ENCODE results near the gene SLC25A36.

DNA sequence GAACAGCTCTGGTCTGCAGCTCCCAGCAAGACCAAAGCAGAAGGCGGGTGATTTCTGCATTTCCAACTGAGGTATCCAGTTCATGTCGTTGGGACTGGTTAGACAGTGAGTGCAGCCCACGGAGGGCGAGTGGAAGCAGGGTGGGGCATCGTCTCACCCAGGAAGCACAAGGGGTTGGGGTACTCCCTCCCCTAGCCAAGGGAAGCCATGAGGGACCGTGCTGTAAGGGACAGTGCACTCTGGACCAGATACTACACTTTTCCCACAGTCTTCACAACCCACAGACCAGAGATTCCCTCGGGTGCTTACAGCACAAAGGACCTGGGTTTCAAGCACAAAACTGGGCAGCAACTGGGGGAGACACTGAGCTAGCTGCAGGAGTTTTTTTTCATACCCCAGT lies 8.5 kb upstream of the SLC25A36 start:
- TF ChIP-seq, protein P1, sequence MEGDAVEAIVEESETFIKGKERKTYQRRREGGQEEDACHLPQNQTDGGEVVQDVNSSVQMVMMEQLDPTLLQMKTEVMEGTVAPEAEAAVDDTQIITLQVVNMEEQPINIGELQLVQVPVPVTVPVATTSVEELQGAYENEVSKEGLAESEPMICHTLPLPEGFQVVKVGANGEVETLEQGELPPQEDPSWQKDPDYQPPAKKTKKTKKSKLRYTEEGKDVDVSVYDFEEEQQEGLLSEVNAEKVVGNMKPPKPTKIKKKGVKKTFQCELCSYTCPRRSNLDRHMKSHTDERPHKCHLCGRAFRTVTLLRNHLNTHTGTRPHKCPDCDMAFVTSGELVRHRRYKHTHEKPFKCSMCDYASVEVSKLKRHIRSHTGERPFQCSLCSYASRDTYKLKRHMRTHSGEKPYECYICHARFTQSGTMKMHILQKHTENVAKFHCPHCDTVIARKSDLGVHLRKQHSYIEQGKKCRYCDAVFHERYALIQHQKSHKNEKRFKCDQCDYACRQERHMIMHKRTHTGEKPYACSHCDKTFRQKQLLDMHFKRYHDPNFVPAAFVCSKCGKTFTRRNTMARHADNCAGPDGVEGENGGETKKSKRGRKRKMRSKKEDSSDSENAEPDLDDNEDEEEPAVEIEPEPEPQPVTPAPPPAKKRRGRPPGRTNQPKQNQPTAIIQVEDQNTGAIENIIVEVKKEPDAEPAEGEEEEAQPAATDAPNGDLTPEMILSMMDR (conservative IDR thresholded peaks at IDR 0.05; ENCODE audit: low read depth, low read length): no peak
- TF ChIP-seq POLR2A (IDR thresholded peaks at IDR 0.05; ENCODE audit: low read depth, low read length) (no peak), RAD21 (IDR thresholded peaks at IDR 0.05; ENCODE audit: low read length) (no peak), RFX5 (IDR thresholded peaks at IDR 0.05; ENCODE audit: low read depth, low read length) (no peak), CEBPB (IDR thresholded peaks at IDR 0.05; ENCODE audit: low read depth, low read length) (no peak), FOS (IDR thresholded peaks at IDR 0.05; ENCODE audit: low read depth, low read length) (no peak), CHD1 (IDR thresholded peaks at IDR 0.05; ENCODE audit: low read depth, low read length) (no peak), RCOR1 (IDR thresholded peaks at IDR 0.05; ENCODE audit: insufficient replicate concordance, low read length) (no peak), MAFK (IDR thresholded peaks at IDR 0.05; ENCODE audit: low read depth, low read length) (no peak), MAZ (IDR thresholded peaks at IDR 0.05; ENCODE audit: borderline replicate concordance, low read depth, low read length) (no peak), SMC3 (IDR thresholded peaks at IDR 0.05; ENCODE audit: low read depth, low read length) (no peak)
- TF ChIP-seq, protein P2, sequence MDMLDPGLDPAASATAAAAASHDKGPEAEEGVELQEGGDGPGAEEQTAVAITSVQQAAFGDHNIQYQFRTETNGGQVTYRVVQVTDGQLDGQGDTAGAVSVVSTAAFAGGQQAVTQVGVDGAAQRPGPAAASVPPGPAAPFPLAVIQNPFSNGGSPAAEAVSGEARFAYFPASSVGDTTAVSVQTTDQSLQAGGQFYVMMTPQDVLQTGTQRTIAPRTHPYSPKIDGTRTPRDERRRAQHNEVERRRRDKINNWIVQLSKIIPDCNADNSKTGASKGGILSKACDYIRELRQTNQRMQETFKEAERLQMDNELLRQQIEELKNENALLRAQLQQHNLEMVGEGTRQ (IDR thresholded peaks at IDR 0.05; ENCODE audit: low read depth, low read length): no peak
- TF ChIP-seq, protein P3, sequence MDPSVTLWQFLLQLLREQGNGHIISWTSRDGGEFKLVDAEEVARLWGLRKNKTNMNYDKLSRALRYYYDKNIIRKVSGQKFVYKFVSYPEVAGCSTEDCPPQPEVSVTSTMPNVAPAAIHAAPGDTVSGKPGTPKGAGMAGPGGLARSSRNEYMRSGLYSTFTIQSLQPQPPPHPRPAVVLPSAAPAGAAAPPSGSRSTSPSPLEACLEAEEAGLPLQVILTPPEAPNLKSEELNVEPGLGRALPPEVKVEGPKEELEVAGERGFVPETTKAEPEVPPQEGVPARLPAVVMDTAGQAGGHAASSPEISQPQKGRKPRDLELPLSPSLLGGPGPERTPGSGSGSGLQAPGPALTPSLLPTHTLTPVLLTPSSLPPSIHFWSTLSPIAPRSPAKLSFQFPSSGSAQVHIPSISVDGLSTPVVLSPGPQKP (IDR thresholded peaks at IDR 0.05; ENCODE audit: borderline replicate concordance, low read depth, low read length): no peak

Data from IMR-90 (cell line).